GM20000 (cell line): ENCODE measurements around the gene NCAPG2.

Experiments
- DNase-seq: peaks from one replicate; pipeline ENCODE4 v3.0.0; 2012; ENCODE audit warnings: low spot score
- TF ChIP-seq, protein P1 (sequence below): IDR thresholded peaks from 2 replicates; pipeline ENCODE4 v1.5.1; 2012; ENCODE audit warnings: mild to moderate bottlenecking, control low read depth; ENCODE audit errors: extremely low read depth, missing control alignments

NCAPG2 gene

DNA sequence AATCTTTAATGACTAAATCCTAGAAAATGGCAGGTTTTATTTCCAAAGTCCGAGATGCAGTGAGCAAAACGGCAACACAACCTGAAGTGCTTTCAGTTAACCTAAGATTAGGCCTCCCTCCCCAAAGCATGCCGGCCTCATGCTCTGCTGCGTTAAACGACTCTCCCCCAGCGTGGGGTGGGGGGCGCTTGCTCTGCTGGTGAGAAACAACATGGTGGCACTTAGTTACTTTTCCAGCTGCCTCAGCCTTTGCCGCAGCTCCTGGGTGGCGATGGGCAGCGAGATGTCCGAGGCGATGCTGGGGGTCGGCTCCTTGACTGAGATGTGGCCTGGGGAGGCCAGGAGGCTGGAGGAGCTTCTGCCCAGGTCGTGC lies 36.7 kb upstream of the NCAPG2 start:
- TF ChIP-seq, protein P1, sequence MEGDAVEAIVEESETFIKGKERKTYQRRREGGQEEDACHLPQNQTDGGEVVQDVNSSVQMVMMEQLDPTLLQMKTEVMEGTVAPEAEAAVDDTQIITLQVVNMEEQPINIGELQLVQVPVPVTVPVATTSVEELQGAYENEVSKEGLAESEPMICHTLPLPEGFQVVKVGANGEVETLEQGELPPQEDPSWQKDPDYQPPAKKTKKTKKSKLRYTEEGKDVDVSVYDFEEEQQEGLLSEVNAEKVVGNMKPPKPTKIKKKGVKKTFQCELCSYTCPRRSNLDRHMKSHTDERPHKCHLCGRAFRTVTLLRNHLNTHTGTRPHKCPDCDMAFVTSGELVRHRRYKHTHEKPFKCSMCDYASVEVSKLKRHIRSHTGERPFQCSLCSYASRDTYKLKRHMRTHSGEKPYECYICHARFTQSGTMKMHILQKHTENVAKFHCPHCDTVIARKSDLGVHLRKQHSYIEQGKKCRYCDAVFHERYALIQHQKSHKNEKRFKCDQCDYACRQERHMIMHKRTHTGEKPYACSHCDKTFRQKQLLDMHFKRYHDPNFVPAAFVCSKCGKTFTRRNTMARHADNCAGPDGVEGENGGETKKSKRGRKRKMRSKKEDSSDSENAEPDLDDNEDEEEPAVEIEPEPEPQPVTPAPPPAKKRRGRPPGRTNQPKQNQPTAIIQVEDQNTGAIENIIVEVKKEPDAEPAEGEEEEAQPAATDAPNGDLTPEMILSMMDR, result no peak
- no peak for DNase-seq

DNA sequence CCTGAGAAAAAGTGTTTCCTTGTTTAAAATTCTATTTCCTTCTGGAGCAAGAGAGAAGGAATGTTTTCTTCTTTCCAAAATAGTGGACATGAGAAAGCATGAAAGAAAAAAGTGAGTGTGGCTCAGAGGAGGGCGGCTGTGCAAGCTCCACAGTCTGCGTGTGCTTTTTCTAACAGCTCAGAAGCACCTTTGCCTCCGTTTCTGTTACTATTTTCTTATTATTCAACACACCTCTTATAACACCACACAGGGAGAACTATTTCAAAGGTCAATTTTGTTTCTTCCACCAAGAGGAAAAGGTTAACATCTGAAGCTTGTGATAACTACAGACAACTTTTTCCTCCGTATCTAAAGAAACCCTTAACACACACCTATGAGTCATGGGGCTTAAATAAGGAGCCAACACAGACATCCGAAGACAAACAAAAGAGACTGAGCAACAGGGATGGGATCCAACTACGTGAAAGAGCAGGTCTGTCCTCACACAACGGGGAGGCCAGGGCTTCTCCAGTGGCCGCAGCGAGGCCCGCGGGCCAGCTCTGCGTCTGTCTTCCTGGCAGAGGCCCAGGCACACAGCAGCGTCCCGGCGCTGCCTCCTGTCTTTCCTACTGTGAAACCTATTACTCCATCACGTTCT lies 36.2 kb upstream of the NCAPG2 start:
- no peak for DNase-seq
- TF ChIP-seq, protein P1, result no peak

DNA sequence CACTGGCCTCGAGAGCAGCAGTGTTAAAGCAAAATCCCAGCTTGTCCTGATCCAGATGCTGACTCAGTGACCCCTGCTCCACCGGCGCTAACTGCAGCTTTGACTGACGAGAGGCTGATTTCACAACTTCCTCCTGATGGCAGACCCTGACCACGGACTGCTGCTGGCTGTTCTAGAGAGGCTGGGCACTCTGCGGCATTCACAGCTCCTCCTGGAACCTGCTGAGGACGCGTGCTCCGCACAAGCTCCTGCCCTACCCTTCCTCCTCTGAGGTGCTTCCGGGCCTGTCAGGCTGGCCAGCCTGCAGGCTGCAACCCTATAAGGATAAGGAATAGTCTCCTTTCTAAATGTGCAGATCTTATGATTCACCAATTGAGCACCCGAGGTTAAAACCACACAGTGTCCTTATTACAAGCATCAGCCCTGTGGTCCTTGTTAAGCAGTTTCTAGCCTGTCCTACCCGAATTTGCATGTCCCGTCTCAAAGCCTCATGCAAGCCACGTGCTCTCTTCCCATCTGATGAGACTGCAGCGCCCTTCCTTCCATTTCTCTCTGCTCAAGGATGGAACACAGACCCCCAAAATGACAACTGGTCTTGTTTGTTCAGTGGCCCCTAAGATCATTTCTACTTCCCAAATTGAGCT lies 35.5 kb upstream of the NCAPG2 start:
- DNase-seq, result no peak
- TF ChIP-seq, protein P1, result no peak

DNA sequence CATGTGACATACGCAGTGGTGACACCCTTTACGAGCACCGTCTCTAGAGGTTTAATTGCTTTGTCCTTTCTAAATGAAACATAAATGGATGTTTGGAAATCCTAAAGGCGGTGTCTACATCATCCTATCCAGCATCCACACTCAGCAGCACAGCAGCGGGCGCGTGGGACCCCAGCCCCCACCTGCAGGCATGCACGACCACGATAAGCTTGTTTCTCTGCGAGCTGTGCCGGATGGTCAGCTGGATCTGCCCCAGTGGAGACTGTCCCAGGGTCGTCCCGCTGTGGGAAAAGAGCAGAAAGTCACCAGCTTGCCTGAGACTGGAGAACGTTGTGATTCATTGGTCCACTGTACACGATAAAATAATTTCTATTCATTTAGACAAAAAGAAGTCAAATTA lies 34.2 kb upstream of the NCAPG2 start:
- DNase-seq, result no peak
- TF ChIP-seq, protein P1, result no peak

DNA sequence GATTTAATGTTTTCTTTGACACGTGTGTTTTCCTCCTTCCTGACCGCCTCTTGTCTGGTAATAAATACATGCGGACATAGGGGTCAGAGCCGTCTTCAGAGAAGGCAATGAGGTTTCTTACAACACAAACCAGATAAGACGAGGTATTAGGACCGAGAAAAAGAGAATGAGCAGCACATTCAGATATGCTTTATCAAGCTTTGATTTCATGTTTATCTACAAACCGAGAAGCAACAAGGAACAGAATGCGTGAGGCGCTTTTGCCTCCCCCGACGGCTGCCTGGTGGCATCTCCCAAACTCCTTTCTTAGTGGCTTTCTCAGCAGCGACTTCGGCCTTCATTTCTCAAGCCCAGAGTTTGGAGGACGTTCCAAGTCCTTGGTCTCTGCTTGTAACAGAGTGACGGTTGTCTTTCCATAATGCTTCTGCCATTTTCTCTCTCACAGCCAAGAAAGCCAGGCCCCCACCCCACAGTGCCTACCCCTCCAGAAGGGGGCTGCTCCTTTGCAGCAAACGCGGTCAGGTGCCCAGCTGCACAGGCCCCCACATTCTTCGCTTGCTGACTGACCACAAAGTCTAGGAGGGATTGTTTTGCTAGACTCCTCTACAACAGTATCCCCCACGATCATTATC lies 32.6 kb upstream of the NCAPG2 start:
- TF ChIP-seq, protein P1, result no peak
- DNase-seq, result no peak

DNA sequence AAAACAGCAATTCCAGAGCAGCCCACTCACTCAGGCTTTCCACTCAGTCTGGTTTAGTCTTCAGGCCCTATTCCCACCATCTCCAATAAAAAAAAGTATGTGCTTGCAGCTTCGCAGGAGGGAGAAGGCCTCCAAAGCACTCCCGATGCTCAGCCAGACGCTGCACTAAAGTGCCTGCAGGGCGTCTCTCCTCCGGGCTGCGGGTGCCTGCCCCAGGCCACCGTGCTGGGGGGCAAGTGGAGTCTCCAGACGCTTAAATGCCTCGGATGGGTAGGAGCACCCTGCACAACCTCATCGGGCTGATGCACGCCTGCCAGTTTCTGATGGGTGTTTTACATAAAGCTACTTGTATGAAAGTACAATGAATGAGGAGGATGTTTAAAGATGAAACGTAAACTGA lies 31.3 kb upstream of the NCAPG2 start:
- DNase-seq, result no peak
- TF ChIP-seq, protein P1, result no peak

DNA sequence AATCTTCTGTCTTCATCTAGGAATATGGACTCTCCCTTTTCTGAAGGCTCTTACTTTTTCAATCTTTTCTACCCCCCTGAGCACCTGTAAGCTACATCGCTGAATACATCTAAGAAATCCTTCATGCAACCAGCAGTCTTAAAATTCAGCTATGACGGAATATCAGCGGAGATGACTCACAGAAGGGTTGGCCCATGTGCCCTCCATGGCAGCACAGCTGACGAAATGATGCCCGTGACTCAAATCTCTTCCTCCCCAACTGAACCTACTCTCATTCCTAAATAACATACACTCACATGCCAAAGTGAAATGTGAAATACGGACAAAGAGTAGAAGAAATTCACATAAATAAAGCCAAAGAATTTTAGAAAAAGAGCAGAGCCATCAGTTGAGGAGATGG lies 30.3 kb upstream of the NCAPG2 start:
- TF ChIP-seq, protein P1, result no peak
- no peak for DNase-seq
